PC-3 (cell line): ENCODE measurements around the gene PEPD. TPM values are rescaled to one million over a fixed set of nuclear protein-coding genes. Genes with fewer than 3 reads are reported as not detected.

Experiments
- ATAC-seq: fragments of 200-7000 bp; cut with Tn5 transposase; 2 replicates; pipeline ENCODE4 v1.9.1; 2020; ENCODE audit warnings: mild to moderate bottlenecking, moderate library complexity
- BruUV-seq: library from RNA; stranded (reverse); fragments of 400-500 nt; replicated peaks from 2 replicates; lab custom pipeline; 2021; lab: Mats Ljungman, UMichigan
- CTCF ChIA-PET: fragments of 300-600 bp; sonication (Branson Sonifier 250); formaldehyde crosslinking; loops from one replicate; lab custom pipeline; 2022; ENCODE audit warnings: antibody characterized with exemption; lab: Charles Lee
- POLR2A ChIA-PET: fragments of 300-600 bp; sonication (Branson Sonifier 250); formaldehyde crosslinking; loops from one replicate; lab custom pipeline; 2022; ENCODE audit warnings: antibody characterized with exemption; ENCODE audit not compliant: unreplicated experiment; lab: Charles Lee
- DNase-seq: peaks from one replicate; pipeline ENCODE4 v3.0.0-alpha.2; 2015
- H2AFZ ChIP-seq: fragments of 300-600 bp; sonication (generic); 2 replicates; pipeline ENCODE4 v1.6.0; 2016; ENCODE audit warnings: antibody characterized with exemption, low read length
- H3F3A ChIP-seq: fragments of 300-600 bp; sonication (generic); one replicate; pipeline ENCODE4 v1.6.0; 2017; ENCODE audit warnings: antibody characterized with exemption, low read length, control low read depth, mild to moderate bottlenecking; ENCODE audit not compliant: unreplicated experiment
- H3K27ac ChIP-seq: fragments of 300-600 bp; sonication (generic); 2 replicates; pipeline ENCODE4 v1.5.1; 2016; ENCODE audit warnings: mild to moderate bottlenecking, low read length
- H3K27me3 ChIP-seq: fragments of 300-600 bp; sonication (generic); 2 replicates; pipeline ENCODE4 v1.6.1; 2016; ENCODE audit warnings: low read length, mixed read lengths
- H3K36me3 ChIP-seq: fragments of 300-600 bp; sonication (generic); 2 replicates; pipeline ENCODE4 v1.6.1; 2016; ENCODE audit warnings: low read depth, mixed run types, low read length, mixed read lengths
- H3K4me1 ChIP-seq: fragments of 300-600 bp; sonication (generic); 2 replicates; pipeline ENCODE4 v1.5.1; 2016; ENCODE audit warnings: low read length; ENCODE audit not compliant: insufficient read depth
- H3K4me2 ChIP-seq: fragments of 300-600 bp; sonication (generic); 2 replicates; pipeline ENCODE4 v1.6.0; 2016; ENCODE audit warnings: low read length
- H3K4me3 ChIP-seq: fragments of 300-600 bp; sonication (generic); 2 replicates; pipeline ENCODE4 v1.5.1; 2016; ENCODE audit warnings: mild to moderate bottlenecking, low read length, mixed read lengths
- H3K79me2 ChIP-seq: fragments of 300-600 bp; sonication (generic); 2 replicates; pipeline ENCODE4 v1.6.1; 2017; ENCODE audit warnings: low read length, mixed read lengths
- H3K9ac ChIP-seq: fragments of 300-600 bp; sonication (generic); 2 replicates; pipeline ENCODE4 v1.6.0; 2016; ENCODE audit warnings: mild to moderate bottlenecking, low read length
- H3K9me2 ChIP-seq: fragments of 300-600 bp; sonication (generic); replicated peaks from 2 replicates; pipeline ENCODE4 v1.6.1; 2016; ENCODE audit warnings: mixed run types, low read length, mixed read lengths
- H3K9me3 ChIP-seq: fragments of 300-600 bp; sonication (generic); 2 replicates; pipeline ENCODE4 v1.6.1; 2016; ENCODE audit warnings: low read length, mixed read lengths
- H4K20me1 ChIP-seq: fragments of 300-600 bp; sonication (generic); 2 replicates; pipeline ENCODE4 v1.6.1; 2016; ENCODE audit warnings: low read length, mixed read lengths
- EZH2 ChIP-seq: fragments of 300-600 bp; sonication (generic); IDR thresholded peaks from one replicate; pipeline ENCODE4 v1.6.1; 2017; ENCODE audit warnings: antibody characterized with exemption, mild to moderate bottlenecking, low read length; ENCODE audit not compliant: unreplicated experiment
- EZH2phosphoT487 ChIP-seq: fragments of 300-600 bp; sonication (generic); IDR thresholded peaks from 2 replicates; pipeline ENCODE4 v1.6.1; 2018; ENCODE audit warnings: mild to moderate bottlenecking, antibody characterized with exemption, low read length, borderline replicate concordance
- intact Hi-C: fragments of 100-400 bp; cut with micrococcal nuclease; formaldehyde crosslinking; loops from 2 replicates; pipeline ENCODE4 v1.9.0; 2023
- total RNA-seq: library from RNA; depleted of rRNA; stranded (reverse); fragments of >200 nt; gene quantifications from 2 replicates; pipeline ENCODE4 v1.2.3, GENCODE V29; 2014
- TF ChIP-seq, protein P1 (sequence below): fragments of 300-600 bp; sonication (generic); conservative IDR thresholded peaks from 2 replicates; pipeline ENCODE4 v1.5.1; 2017; ENCODE audit warnings: antibody characterized with exemption, low read depth, mild to moderate bottlenecking, low read length

PEPD gene
- total RNA-seq, 1 experiment from 2014 or later: 53.4 TPM

DNA sequence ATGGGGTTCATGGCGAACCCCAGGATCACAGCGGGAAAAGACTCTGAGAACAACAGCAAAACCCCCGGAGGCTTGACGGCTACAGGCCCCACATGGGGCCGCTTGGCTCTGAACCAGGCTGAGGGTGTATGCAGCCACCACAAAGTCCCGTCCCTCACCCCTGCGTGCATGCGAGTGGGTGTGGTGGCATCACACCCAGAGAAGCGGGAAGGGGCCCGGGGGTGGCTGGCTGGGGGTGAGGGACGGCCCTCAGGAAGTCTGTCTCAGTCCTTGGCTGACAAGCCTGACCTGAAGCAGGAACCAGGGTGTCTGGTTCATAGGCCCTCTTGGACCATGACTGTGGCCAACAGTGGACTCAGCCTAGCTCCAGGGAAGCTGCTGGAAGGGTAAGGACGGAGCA, 113.9 kb downstream of the PEPD start:
- H3K4me3 ChIP-seq: no peak overlapping the region
- CTCF ChIA-PET: no interaction called here
- no peak overlapping the region for H2AFZ ChIP-seq
- H3K79me2 ChIP-seq: no peaks in the 10 kb centered on the region
- DNase-seq (no peak), ATAC-seq (no peak)
- H3K9me3 ChIP-seq: no peaks in the 10 kb centered on the region
- no peak overlapping the region for H3K9ac ChIP-seq
- POLR2A ChIA-PET: no interaction called here
- no peak overlapping the region for H3K27ac ChIP-seq
- no peak for TF ChIP-seq EZH2phosphoT487
- TF ChIP-seq, protein P1, sequence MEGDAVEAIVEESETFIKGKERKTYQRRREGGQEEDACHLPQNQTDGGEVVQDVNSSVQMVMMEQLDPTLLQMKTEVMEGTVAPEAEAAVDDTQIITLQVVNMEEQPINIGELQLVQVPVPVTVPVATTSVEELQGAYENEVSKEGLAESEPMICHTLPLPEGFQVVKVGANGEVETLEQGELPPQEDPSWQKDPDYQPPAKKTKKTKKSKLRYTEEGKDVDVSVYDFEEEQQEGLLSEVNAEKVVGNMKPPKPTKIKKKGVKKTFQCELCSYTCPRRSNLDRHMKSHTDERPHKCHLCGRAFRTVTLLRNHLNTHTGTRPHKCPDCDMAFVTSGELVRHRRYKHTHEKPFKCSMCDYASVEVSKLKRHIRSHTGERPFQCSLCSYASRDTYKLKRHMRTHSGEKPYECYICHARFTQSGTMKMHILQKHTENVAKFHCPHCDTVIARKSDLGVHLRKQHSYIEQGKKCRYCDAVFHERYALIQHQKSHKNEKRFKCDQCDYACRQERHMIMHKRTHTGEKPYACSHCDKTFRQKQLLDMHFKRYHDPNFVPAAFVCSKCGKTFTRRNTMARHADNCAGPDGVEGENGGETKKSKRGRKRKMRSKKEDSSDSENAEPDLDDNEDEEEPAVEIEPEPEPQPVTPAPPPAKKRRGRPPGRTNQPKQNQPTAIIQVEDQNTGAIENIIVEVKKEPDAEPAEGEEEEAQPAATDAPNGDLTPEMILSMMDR: no peak
- no peak for TF ChIP-seq EZH2
- no peaks in the 10 kb centered on the region for H3K4me1 ChIP-seq
- intact Hi-C loops: loop anchor here (2.0 kb wide), 1 partner anchor 165 kb away; no protein-coding TSS in a partner anchor
- no peaks in the 10 kb centered on the region for H3K27me3 ChIP-seq
- H3K4me2 ChIP-seq: no peak overlapping the region
- no TSS peak for BruUV-seq
- no peaks in the 10 kb centered on the region for H3K9me2 ChIP-seq
- H3K36me3 ChIP-seq: no peaks in the 10 kb centered on the region
- H4K20me1 ChIP-seq: no peaks in the 10 kb centered on the region
- no peaks in the 10 kb centered on the region for H3F3A ChIP-seq

DNA sequence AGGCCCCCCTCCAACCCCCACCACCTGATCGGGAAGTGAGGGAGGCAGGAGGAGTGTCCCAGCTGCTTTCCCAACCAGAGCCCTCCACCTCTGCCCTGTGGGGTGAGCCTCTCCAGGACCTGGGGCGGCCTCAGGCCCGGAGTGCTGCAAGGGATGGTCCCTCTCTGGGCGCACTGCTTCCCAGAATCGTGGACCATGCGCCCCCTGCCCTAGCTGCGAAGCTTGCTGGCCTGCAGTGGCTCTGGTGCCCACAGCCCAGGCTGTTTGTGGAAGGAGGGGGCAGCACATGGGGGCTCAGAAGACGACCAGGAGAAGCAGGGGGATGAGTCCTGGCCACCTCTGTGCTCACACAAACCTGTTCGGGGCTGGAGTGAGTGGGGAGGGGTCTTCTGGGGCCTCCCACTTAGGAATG, 114.4 kb downstream of the PEPD start:
- ChIA-PET CTCF (interaction anchor here (1.4 kb wide), 1 partner anchor 172 kb away, joined by 5 read pairs; no protein-coding TSS in a partner anchor), POLR2A (no interaction called here)
- Histone ChIP-seq H3K27me3 (no peaks in the 10 kb centered on the region), H3K4me3 (no peak overlapping the region), H3K79me2 (no peaks in the 10 kb centered on the region), H3K36me3 (no peaks in the 10 kb centered on the region), H3K4me2 (no peak overlapping the region), H2AFZ (no peak overlapping the region), H3K9me2 (no peaks in the 10 kb centered on the region), H3K27ac (no peak overlapping the region), H3K4me1 (no peaks in the 10 kb centered on the region), H3K9me3 (no peaks in the 10 kb centered on the region), H4K20me1 (no peaks in the 10 kb centered on the region), H3K9ac (no peak overlapping the region), H3F3A (no peaks in the 10 kb centered on the region)
- BruUV-seq: no TSS peak
- intact Hi-C loops: loop anchor here (2.0 kb wide), 1 partner anchor 164 kb away; no protein-coding TSS in a partner anchor
- DNase-seq: no peak
- TF ChIP-seq EZH2 (no peak), EZH2phosphoT487 (no peak)
- ATAC-seq: peak; percentile 25

DNA sequence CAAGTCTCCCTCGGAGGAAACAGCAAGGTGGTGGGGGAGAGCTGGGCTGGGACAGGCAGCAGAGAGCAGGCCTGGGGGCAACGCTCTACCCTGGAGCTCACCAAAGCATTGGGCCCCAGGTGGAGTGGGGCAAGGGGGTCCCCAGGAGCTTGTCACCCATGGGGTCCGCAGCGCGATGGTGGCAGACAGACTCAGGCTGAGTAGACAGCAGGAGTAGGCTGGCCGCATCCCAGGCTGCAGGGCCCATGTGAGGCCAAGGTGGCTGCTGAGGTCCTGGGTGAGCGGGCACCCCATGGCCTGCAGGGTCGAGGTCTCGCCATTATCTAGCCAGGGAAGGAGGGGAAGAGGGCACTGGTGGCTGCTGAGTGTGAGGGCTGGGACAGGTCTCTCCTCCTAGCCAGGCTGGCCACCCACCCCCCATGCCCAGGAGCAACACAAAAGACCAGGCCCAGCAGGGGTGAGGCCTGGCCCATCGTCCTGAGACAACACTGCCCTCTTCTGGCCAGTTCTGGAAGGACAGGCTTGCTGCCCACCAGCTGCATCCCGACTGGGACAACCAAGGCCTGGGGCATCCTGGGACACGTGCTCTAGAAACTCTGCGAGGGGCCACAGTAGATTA, 115.0 kb downstream of the PEPD start:
- H3K9me3 ChIP-seq: no peaks in the 10 kb centered on the region
- no peaks in the 10 kb centered on the region for H3K4me1 ChIP-seq
- no peaks in the 10 kb centered on the region for H3K27me3 ChIP-seq
- peak; percentile 79 for ATAC-seq
- intact Hi-C loops: loop anchor here (1.0 to 2.0 kb wide), 2 partner anchors 164 to 171 kb away; no protein-coding TSS in a partner anchor
- POLR2A ChIA-PET: no interaction called here
- H2AFZ ChIP-seq: no peak overlapping the region
- H3K27ac ChIP-seq: no peak overlapping the region
- H3K4me3 ChIP-seq: no peak overlapping the region
- TF ChIP-seq EZH2phosphoT487 (no peak), EZH2 (no peak)
- TF ChIP-seq, protein P1: peak; percentile 70
- no peak overlapping the region for H3K9ac ChIP-seq
- H3K4me2 ChIP-seq: no peak overlapping the region
- H3F3A ChIP-seq: no peaks in the 10 kb centered on the region
- no peaks in the 10 kb centered on the region for H3K79me2 ChIP-seq
- H3K36me3 ChIP-seq: no peaks in the 10 kb centered on the region
- H3K9me2 ChIP-seq: no peaks in the 10 kb centered on the region
- peak; percentile 73 for DNase-seq
- CTCF ChIA-PET: interaction anchor here (1.4 kb wide), 1 partner anchor 171 kb away, joined by 5 read pairs; no protein-coding TSS in a partner anchor
- BruUV-seq: no TSS peak
- no peaks in the 10 kb centered on the region for H4K20me1 ChIP-seq
